ENCODE measurements around the gene PLD2.

Gene PLD2

GRCh38 chr17:4839965-4840892 lies 33.3 kb downstream of the PLD2 start:
- Histone ChIP-seq H3K27me3 (ENCODE audit: control insufficient read depth, insufficient read depth, low read length) (no peaks in the 10 kb centered on the region), H3K27ac (ENCODE audit: low read depth, low read length) (no peak overlapping the region), H3K9ac (ENCODE audit: low read length) (no peak overlapping the region), H3K36me3 (ENCODE audit: control insufficient read depth, insufficient read depth, low read length) (no peaks in the 10 kb centered on the region), H3K4me1 (ENCODE audit: control insufficient read depth, insufficient read depth, low read length) (no peaks in the 10 kb centered on the region), H3K4me3 (ENCODE audit: low read length) (no peak overlapping the region)

GRCh38 chr17:4840893-4841242 lies 33.9 kb downstream of the PLD2 start:
- no peak overlapping the region for H3K9ac ChIP-seq (ENCODE audit: low read length)
- no peaks in the 10 kb centered on the region for H3K27me3 ChIP-seq (ENCODE audit: control insufficient read depth, insufficient read depth, low read length)
- H3K36me3 ChIP-seq (ENCODE audit: control insufficient read depth, insufficient read depth, low read length), result no peaks in the 10 kb centered on the region
- no peak overlapping the region for H3K4me3 ChIP-seq (ENCODE audit: low read length)
- H3K4me1 ChIP-seq (ENCODE audit: control insufficient read depth, insufficient read depth, low read length), result no peaks in the 10 kb centered on the region
- no peak overlapping the region for H3K27ac ChIP-seq (ENCODE audit: low read depth, low read length)

- Histone ChIP-seq H3K9ac (ENCODE audit: low read length) (no peak overlapping the region), H3K4me1 (ENCODE audit: control insufficient read depth, insufficient read depth, low read length) (no peaks in the 10 kb centered on the region)
Observed at GRCh38 chr17:4842376-4842775, 35.4 kb downstream of the PLD2 start.

GRCh38 chr17:4843321-4844000 lies 36.5 kb downstream of the PLD2 start:
- H3K4me3 ChIP-seq (ENCODE audit: low read length), result no peak overlapping the region
- H3K27me3 ChIP-seq (ENCODE audit: control insufficient read depth, insufficient read depth, low read length), result no peaks in the 10 kb centered on the region
- H3K4me1 ChIP-seq (ENCODE audit: control insufficient read depth, insufficient read depth, low read length), result no peaks in the 10 kb centered on the region
- no peaks in the 10 kb centered on the region for H3K36me3 ChIP-seq (ENCODE audit: control insufficient read depth, insufficient read depth, low read length)
- no peak overlapping the region for H3K27ac ChIP-seq (ENCODE audit: low read depth, low read length)
- no peak overlapping the region for H3K9ac ChIP-seq (ENCODE audit: low read length)

More at GRCh38 chr17:4842376-4842775, 35.4 kb downstream of the PLD2 start:
- Histone ChIP-seq H3K27me3 (ENCODE audit: control insufficient read depth, insufficient read depth, low read length) (no peaks in the 10 kb centered on the region), H3K4me3 (ENCODE audit: low read length) (no peak overlapping the region), H3K27ac (ENCODE audit: low read depth, low read length) (no peak overlapping the region), H3K36me3 (ENCODE audit: control insufficient read depth, insufficient read depth, low read length) (no peaks in the 10 kb centered on the region)

GRCh38 chr17:4845118-4845517 lies 38.2 kb downstream of the PLD2 start:
- Histone ChIP-seq H3K27ac (ENCODE audit: low read depth, low read length) (no peak overlapping the region), H3K4me1 (ENCODE audit: control insufficient read depth, insufficient read depth, low read length) (no peaks in the 10 kb centered on the region), H3K36me3 (ENCODE audit: control insufficient read depth, insufficient read depth, low read length) (no peaks in the 10 kb centered on the region)

GRCh38 chr17:4846635-4847390 lies 39.9 kb downstream of the PLD2 start:
- H3K4me3 ChIP-seq (ENCODE audit: low read length), result no peak overlapping the region
- no peaks in the 10 kb centered on the region for H3K4me1 ChIP-seq (ENCODE audit: control insufficient read depth, insufficient read depth, low read length)
- no peak overlapping the region for H3K9ac ChIP-seq (ENCODE audit: low read length)
- H3K27me3 ChIP-seq (ENCODE audit: control insufficient read depth, insufficient read depth, low read length), result no peaks in the 10 kb centered on the region
- H3K36me3 ChIP-seq (ENCODE audit: control insufficient read depth, insufficient read depth, low read length), result no peaks in the 10 kb centered on the region
- no peak overlapping the region for H3K27ac ChIP-seq (ENCODE audit: low read depth, low read length)

More at GRCh38 chr17:4845118-4845517, 38.2 kb downstream of the PLD2 start:
- H3K9ac ChIP-seq (ENCODE audit: low read length), result no peak overlapping the region
- no peaks in the 10 kb centered on the region for H3K27me3 ChIP-seq (ENCODE audit: control insufficient read depth, insufficient read depth, low read length)
- no peak overlapping the region for H3K4me3 ChIP-seq (ENCODE audit: low read length)

GRCh38 chr17:4849011-4849536 lies 42.1 kb downstream of the PLD2 start:
- Histone ChIP-seq H3K4me1 (ENCODE audit: control insufficient read depth, insufficient read depth, low read length) (no peaks in the 10 kb centered on the region), H3K27me3 (ENCODE audit: control insufficient read depth, insufficient read depth, low read length) (no peaks in the 10 kb centered on the region), H3K27ac (ENCODE audit: low read depth, low read length) (no peak overlapping the region), H3K4me3 (ENCODE audit: low read length) (no peak overlapping the region), H3K36me3 (ENCODE audit: control insufficient read depth, insufficient read depth, low read length) (no peaks in the 10 kb centered on the region), H3K9ac (ENCODE audit: low read length) (no peak overlapping the region)

- Histone ChIP-seq H3K4me3 (ENCODE audit: low read length) (no peak overlapping the region), H3K36me3 (ENCODE audit: control insufficient read depth, insufficient read depth, low read length) (no peaks in the 10 kb centered on the region), H3K27me3 (ENCODE audit: control insufficient read depth, insufficient read depth, low read length) (no peaks in the 10 kb centered on the region), H3K9ac (ENCODE audit: low read length) (no peak overlapping the region), H3K27ac (ENCODE audit: low read depth, low read length) (no peak overlapping the region), H3K4me1 (ENCODE audit: control insufficient read depth, insufficient read depth, low read length) (no peaks in the 10 kb centered on the region)
Observed at GRCh38 chr17:4850246-4850645, 43.3 kb downstream of the PLD2 start.

- Histone ChIP-seq H3K9ac (ENCODE audit: low read length) (no peak overlapping the region), H3K27ac (ENCODE audit: low read depth, low read length) (no peak overlapping the region), H3K4me3 (ENCODE audit: low read length) (no peak overlapping the region), H3K27me3 (ENCODE audit: control insufficient read depth, insufficient read depth, low read length) (no peaks in the 10 kb centered on the region), H3K4me1 (ENCODE audit: control insufficient read depth, insufficient read depth, low read length) (no peaks in the 10 kb centered on the region), H3K36me3 (ENCODE audit: control insufficient read depth, insufficient read depth, low read length) (peaks cover 2% of the 10 kb centered on the region)
Observed at GRCh38 chr17:4851084-4851483, 44.1 kb downstream of the PLD2 start.

GRCh38 chr17:4852567-4853207 lies 45.7 kb downstream of the PLD2 start:
- Histone ChIP-seq H3K27ac (ENCODE audit: low read depth, low read length) (no peak overlapping the region), H3K36me3 (ENCODE audit: control insufficient read depth, insufficient read depth, low read length) (peaks cover 2% of the 10 kb centered on the region), H3K4me3 (ENCODE audit: low read length) (no peak overlapping the region), H3K4me1 (ENCODE audit: control insufficient read depth, insufficient read depth, low read length) (no peaks in the 10 kb centered on the region), H3K27me3 (ENCODE audit: control insufficient read depth, insufficient read depth, low read length) (no peaks in the 10 kb centered on the region), H3K9ac (ENCODE audit: low read length) (no peak overlapping the region)

GRCh38 chr17:4853208-4853671 lies 46.3 kb downstream of the PLD2 start:
- no peak overlapping the region for H3K9ac ChIP-seq (ENCODE audit: low read length)
- H3K27ac ChIP-seq (ENCODE audit: low read depth, low read length), result no peak overlapping the region
- no peaks in the 10 kb centered on the region for H3K27me3 ChIP-seq (ENCODE audit: control insufficient read depth, insufficient read depth, low read length)
- H3K4me3 ChIP-seq (ENCODE audit: low read length), result no peak overlapping the region
- H3K4me1 ChIP-seq (ENCODE audit: control insufficient read depth, insufficient read depth, low read length), result no peaks in the 10 kb centered on the region
- peaks cover 2% of the 10 kb centered on the region for H3K36me3 ChIP-seq (ENCODE audit: control insufficient read depth, insufficient read depth, low read length)

All from rectal smooth muscle tissue (tissue), 1 donor.